OCI-LY7 (cell line): ENCODE data around the gene LY6G5C.

Experiments used
- EZH2phosphoT487 ChIP-seq: fragments of 200-600 bp; sonication (generic); IDR thresholded peaks from 2 replicates; pipeline ENCODE4 v1.6.1; 2018; ENCODE audit warnings: low read depth, borderline replicate concordance, mild to moderate bottlenecking, mixed run types, antibody characterized with exemption, low read length, moderate library complexity, mixed read lengths
- TF ChIP-seq, protein P1 (sequence below): fragments of 200-600 bp; sonication (generic); conservative IDR thresholded peaks from 2 replicates; pipeline ENCODE4 v1.5.1; 2014; ENCODE audit warnings: mild to moderate bottlenecking, antibody characterized with exemption, low read length, moderate library complexity, mixed read lengths

DNA sequence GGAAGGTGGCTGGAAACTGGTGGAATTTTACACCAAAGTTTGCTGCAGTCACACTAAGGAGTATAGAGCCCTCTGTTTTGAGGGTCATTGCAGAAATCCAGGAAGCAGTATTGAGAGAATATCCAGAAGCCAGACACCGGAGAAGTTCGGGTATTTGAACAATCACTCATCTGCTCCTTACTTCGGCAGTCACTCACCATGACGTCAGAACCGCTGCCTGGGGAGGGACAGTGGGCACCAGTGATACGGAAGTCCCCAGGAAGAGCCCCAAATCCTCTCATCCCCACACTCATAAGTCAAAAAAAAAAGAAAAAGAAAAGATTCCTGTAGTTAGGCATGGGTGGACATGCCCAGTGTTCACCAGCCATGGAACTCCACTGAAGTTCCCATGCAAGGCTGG lies 4.0 kb downstream of the LY6G5C start:
- TF ChIP-seq, protein P1, sequence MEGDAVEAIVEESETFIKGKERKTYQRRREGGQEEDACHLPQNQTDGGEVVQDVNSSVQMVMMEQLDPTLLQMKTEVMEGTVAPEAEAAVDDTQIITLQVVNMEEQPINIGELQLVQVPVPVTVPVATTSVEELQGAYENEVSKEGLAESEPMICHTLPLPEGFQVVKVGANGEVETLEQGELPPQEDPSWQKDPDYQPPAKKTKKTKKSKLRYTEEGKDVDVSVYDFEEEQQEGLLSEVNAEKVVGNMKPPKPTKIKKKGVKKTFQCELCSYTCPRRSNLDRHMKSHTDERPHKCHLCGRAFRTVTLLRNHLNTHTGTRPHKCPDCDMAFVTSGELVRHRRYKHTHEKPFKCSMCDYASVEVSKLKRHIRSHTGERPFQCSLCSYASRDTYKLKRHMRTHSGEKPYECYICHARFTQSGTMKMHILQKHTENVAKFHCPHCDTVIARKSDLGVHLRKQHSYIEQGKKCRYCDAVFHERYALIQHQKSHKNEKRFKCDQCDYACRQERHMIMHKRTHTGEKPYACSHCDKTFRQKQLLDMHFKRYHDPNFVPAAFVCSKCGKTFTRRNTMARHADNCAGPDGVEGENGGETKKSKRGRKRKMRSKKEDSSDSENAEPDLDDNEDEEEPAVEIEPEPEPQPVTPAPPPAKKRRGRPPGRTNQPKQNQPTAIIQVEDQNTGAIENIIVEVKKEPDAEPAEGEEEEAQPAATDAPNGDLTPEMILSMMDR = no peak
- TF ChIP-seq EZH2phosphoT487 = no peak
